ENCODE results near the gene MSL1.

The MSL1 gene

GRCh38 chr17:40148527-40148926 is 26.8 kb downstream of the MSL1 start:
- no peak for TF ChIP-seq CTCF (conservative IDR thresholded peaks at IDR 0.05; ENCODE audit: low read length)
- DNase-seq (ENCODE audit: low read depth) = no peak
- no peak overlapping the region for H3K4me3 ChIP-seq (ENCODE audit: low read length)

DNA sequence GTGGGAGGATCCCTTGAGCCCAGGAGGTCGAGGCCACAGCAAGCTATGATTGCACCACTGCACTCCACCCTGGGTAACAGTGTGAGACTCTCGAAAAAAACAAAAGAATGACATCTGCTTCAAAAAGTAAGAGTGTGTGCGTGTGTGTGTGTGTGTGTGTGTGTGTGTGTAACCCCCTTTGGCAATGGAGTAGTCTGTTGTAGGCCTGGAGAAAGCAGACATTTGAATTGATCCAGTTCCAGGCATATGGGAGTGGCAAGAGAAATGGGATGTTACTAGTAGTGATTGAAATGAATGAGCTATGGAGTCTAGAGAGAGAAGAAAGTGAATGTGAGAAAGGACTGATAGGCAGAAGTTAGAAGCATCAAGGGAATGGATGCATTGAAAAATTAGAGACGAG is 28.5 kb downstream of the MSL1 start:
- no peak for TF ChIP-seq CTCF (conservative IDR thresholded peaks at IDR 0.05; ENCODE audit: low read length)
- peak; percentile 39 for DNase-seq (ENCODE audit: low read depth)

GRCh38 chr17:40151414-40151963 is 29.7 kb downstream of the MSL1 start:
- no peak overlapping the region for H3K4me3 ChIP-seq (ENCODE audit: low read length)
- no peak for DNase-seq (ENCODE audit: low read depth)
- TF ChIP-seq CTCF (conservative IDR thresholded peaks at IDR 0.05; ENCODE audit: low read length) = no peak

More for the DNA sequence above, 28.5 kb downstream of the MSL1 start:
- H3K4me3 ChIP-seq (ENCODE audit: low read length) = no peak overlapping the region

DNA sequence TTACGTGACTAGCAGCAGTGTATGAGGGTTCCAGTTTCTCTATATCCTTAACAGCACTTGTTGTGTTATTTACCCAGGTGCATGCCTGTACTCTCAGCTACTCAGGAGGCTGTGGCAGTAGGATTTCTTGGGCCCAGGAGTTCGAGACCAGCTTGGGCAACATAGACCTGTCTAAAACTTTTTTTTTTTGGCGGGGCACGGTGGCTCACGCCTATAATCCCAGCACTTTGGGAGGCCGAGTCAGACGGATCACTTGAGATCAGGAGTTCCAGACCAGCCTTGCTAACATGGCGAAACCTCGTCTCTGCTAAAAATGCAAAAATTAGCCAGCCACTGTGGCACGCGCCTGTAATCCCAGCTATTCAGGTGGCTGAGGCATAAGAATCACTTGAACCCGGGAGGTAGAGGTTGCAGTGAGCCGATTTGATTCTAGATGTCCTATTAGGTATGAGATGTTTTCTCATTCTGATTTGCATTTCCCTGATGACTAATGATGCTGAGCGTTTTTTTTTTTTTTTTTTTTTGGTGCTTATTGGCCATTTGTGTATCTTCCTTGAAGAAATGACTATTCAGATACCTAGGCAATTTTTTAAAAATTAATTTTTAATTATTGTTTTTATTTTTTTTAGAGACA is 31.9 kb downstream of the MSL1 start:
- no peak for DNase-seq (ENCODE audit: low read depth)
- H3K4me3 ChIP-seq (ENCODE audit: low read length) = no peak overlapping the region
- TF ChIP-seq CTCF (conservative IDR thresholded peaks at IDR 0.05; ENCODE audit: low read length) = no peak

DNA sequence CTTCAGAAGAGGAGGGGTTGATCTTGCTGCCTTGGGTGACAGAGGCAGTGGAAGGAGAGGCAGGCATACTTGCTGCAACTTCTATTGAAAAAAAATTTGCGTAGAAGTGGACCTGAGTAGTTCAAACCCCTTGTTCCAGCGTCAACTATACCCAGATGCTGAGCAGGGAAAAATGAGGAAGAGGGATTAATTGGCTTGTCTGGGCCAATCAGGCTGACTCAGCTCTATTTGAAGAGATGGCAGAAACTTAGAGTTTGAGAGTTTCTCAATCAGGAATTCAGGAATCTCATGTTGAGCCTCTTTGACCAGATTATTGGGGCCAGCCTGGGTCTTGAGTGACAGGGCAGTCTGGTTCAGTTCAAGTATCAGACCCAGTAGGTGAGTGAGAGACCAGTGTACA is 36.2 kb downstream of the MSL1 start:
- DNase-seq (ENCODE audit: low read depth) = peak; percentile 43
- TF ChIP-seq CTCF (conservative IDR thresholded peaks at IDR 0.05; ENCODE audit: low read length) = no peak

GRCh38 chr17:40158438-40159013 is 36.8 kb downstream of the MSL1 start:
- TF ChIP-seq CTCF (conservative IDR thresholded peaks at IDR 0.05; ENCODE audit: low read length) = no peak
- no peak for DNase-seq (ENCODE audit: low read depth)
- H3K4me3 ChIP-seq (ENCODE audit: low read length) = no peak overlapping the region

More for the DNA sequence above, 36.2 kb downstream of the MSL1 start:
- no peak overlapping the region for H3K4me3 ChIP-seq (ENCODE audit: low read length)

DNA sequence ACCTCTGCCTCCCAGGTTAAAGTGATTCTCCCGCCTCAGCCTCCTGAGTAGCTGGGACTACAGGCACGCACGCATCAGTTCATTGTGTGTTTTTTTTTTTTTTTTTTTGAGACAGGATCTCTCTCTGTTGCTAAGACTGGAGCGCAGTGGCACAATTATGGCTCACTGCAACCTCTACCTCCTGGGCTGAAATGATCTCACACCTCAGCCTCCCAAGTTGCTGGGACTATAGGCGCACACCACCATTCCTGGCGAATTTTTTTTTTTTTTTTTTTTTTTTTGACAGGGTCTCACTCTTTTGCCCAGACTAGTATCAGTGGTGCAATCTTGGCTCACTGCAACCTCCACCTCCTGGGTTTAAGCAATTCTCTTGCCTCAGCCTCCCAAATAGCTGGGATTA is 37.7 kb downstream of the MSL1 start:
- H3K4me3 ChIP-seq (ENCODE audit: low read length) = no peak overlapping the region
- TF ChIP-seq CTCF (conservative IDR thresholded peaks at IDR 0.05; ENCODE audit: low read length) = no peak
- DNase-seq (ENCODE audit: low read depth) = no peak

Measured in AG10803 (cell line).